Hematopoietic multipotent progenitor cell treated with erythropoietin and hydrocortisone succinate and interleukin-3 and kit ligand, for 4 days (in vitro differentiated cells): ENCODE data around the gene EFNA2.
"Not testable (repeated sequence)": the region's sequence is repeated elsewhere in the genome, so short reads cannot be mapped to it uniquely, and the experiment has no call there.

ENCODE experiments used
- DNase-seq: peaks from one replicate; pipeline ENCODE4 v3.0.0-alpha.2; 2015

Gene EFNA2

GRCh38 chr19:1300744-1301490 is 15.2 kb downstream of the EFNA2 start:
- no peak for DNase-seq

GRCh38 chr19:1302533-1303239 is 17.0 kb downstream of the EFNA2 start:
- DNase-seq = no peak

- no peak for DNase-seq
Observed at GRCh38 chr19:1304197-1304924, 18.7 kb downstream of the EFNA2 start.

- not testable (repeated sequence) for DNase-seq
Observed at GRCh38 chr19:1305354-1305753, 19.7 kb downstream of the EFNA2 start.

GRCh38 chr19:1307320-1307719 is 21.6 kb downstream of the EFNA2 start:
- DNase-seq = no peak

GRCh38 chr19:1307755-1308303 is 22.2 kb downstream of the EFNA2 start:
- DNase-seq = no peak

- DNase-seq = no peak
Observed at GRCh38 chr19:1308718-1309117, 23.0 kb downstream of the EFNA2 start.

- DNase-seq = no peak
Observed at GRCh38 chr19:1309977-1310852, 24.5 kb downstream of the EFNA2 start.

GRCh38 chr19:1310853-1311180 is 25.1 kb downstream of the EFNA2 start:
- no peak for DNase-seq

GRCh38 chr19:1311543-1312091 is 25.9 kb downstream of the EFNA2 start:
- DNase-seq = no peak

- no peak for DNase-seq
Observed at GRCh38 chr19:1312767-1313694, 27.4 kb downstream of the EFNA2 start.

- DNase-seq = no peak
Observed at GRCh38 chr19:1313695-1314613, 28.3 kb downstream of the EFNA2 start.

GRCh38 chr19:1315470-1316166 is 29.9 kb downstream of the EFNA2 start:
- DNase-seq = peak; percentile 65

GRCh38 chr19:1316466-1316865 is 30.8 kb downstream of the EFNA2 start:
- no peak for DNase-seq

GRCh38 chr19:1317274-1318003 is 31.8 kb downstream of the EFNA2 start:
- DNase-seq = no peak

GRCh38 chr19:1318678-1319471 is 33.2 kb downstream of the EFNA2 start:
- DNase-seq = no peak

- not testable (repeated sequence) for DNase-seq
Observed at GRCh38 chr19:1320282-1320650, 34.6 kb downstream of the EFNA2 start.

GRCh38 chr19:1321539-1321938 is 35.9 kb downstream of the EFNA2 start:
- DNase-seq = no peak
